ENCODE data around the gene ALDOA.

DNA sequence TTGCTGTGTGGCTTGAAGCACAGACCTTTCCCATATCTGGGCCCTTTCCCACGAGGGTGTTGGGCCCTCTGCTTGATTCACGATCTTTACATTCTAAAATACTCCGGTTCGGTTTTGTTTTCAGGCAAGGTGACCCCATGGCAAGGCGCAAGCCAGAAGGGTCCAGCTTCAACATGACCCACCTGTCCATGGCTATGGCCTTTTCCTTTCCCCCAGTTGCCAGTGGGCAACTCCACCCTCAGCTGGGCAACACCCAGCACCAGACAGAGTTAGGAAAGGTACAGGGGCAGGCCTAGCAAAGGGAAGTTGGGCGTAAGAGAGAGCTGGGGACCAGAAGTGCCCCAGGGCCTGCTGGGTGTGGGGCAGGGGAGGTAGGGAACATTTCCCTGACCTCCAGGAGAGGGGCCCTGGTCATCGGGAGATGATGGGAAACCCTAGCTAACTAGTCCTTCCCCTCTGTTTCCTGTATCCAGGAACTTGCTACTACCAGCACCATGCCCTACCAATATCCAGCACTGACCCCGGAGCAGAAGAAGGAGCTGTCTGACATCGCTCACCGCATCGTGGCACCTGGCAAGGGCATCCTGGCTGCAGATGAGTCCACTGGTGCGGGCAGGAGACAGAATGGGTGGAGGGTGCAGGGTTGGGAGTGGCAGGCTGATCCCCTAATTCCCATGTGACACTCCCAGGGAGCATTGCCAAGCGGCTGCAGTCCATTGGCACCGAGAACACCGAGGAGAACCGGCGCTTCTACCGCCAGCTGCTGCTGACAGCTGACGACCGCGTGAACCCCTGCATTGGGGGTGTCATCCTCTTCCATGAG lies 1.4 kb downstream of the ALDOA start:
- TF ChIP-seq, protein P1, sequence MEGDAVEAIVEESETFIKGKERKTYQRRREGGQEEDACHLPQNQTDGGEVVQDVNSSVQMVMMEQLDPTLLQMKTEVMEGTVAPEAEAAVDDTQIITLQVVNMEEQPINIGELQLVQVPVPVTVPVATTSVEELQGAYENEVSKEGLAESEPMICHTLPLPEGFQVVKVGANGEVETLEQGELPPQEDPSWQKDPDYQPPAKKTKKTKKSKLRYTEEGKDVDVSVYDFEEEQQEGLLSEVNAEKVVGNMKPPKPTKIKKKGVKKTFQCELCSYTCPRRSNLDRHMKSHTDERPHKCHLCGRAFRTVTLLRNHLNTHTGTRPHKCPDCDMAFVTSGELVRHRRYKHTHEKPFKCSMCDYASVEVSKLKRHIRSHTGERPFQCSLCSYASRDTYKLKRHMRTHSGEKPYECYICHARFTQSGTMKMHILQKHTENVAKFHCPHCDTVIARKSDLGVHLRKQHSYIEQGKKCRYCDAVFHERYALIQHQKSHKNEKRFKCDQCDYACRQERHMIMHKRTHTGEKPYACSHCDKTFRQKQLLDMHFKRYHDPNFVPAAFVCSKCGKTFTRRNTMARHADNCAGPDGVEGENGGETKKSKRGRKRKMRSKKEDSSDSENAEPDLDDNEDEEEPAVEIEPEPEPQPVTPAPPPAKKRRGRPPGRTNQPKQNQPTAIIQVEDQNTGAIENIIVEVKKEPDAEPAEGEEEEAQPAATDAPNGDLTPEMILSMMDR (IDR thresholded peaks at IDR 0.05): no peak
- no peak for TF ChIP-seq POLR2AphosphoS5 (IDR thresholded peaks at IDR 0.05)
